HG02678 (cell line): ENCODE measurements around the gene CDC42EP5.
"Not testable (repeated sequence)": the region's sequence is repeated elsewhere in the genome, so short reads cannot be mapped to it uniquely, and the experiment has no call there.

ENCODE experiments used
- ATAC-seq: cut with Tn5 transposase; IDR thresholded peaks from one replicate; pipeline ENCODE4 v1.9.1; 2021; ENCODE audit warnings: mild to moderate bottlenecking, moderate library complexity; ENCODE audit not compliant: unreplicated experiment

The CDC42EP5 gene, protein sequence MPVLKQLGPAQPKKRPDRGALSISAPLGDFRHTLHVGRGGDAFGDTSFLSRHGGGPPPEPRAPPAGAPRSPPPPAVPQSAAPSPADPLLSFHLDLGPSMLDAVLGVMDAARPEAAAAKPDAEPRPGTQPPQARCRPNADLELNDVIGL

DNA sequence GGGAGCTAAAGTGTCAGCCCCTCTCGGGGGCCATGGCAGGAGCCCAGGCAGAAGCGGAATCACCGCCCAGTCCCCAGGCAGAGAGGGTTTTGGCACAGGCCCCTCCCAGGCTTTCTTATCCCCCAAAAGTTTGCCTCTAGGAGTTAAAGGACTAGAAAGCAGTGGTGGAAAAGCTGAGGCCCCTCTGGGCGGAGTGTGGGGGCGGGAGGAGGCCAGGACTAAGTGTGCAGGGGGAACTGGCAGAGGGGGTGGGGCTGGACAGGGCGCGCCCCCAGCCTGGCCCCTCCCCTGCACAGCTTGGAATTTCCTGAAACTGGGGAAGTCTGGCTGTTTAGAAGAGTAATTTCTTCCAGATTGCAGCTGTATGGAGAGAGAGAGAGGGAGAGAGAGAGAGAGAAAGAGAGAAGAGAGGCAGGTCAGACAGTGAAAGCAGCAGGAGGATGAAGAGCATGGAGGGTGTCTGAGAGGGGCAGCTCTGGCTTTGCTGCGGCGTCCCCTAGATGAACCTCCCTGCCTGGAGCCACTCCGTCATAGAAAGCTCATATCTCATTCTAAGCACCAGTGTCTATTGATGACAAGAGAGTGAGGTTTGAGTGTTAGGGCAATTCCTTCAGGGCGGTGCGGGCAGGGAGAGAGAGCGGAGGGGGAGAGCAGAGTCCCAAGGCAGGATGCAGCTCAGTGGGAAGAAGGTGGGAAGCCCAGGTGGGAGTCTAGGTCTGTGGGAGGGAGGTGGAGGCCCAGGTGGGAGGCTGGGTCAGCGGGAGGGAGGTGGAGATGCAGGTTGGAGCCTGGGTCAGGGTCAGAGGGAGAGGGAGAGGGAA lies at the start of gene CDC42EP5:
Gene CDC42EP5 (minus strand): TSS at position 226 of the 821 bp plus-strand sequence. CDS start 7,749 bp downstream, outside the sequence.
- no peak for ATAC-seq

DNA sequence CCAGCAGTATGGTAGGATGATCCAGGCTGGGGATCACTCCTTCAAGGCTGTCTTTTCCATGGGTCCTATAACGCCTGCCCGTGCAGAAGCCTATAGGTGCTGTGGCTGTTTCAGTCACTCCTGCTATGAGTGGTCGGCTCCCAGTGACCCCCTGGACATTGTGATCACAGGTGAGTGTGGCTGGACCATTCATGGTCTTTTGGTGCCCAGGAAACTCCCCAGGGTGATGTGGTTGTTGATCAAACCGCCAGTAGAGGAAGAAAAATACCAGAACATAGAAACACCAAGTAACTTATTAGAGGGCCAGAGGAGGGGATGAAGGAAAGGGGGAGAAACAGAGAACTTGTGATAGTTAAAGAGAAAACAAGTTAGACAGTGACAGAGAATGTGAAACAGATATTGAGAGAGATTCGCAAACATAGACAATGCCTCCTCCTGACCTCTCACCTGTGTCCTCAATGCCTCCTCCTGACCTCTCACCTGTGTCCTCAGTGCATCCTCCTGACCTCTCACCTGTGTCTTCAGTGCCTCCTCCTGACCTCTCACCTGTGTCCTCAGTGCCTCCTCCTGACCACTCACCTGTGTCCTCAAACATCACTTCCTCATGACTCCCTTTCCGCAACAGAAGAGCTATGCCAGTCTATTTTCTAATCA lies 48.9 kb upstream of the CDC42EP5 start:
- ATAC-seq, result no peak

DNA sequence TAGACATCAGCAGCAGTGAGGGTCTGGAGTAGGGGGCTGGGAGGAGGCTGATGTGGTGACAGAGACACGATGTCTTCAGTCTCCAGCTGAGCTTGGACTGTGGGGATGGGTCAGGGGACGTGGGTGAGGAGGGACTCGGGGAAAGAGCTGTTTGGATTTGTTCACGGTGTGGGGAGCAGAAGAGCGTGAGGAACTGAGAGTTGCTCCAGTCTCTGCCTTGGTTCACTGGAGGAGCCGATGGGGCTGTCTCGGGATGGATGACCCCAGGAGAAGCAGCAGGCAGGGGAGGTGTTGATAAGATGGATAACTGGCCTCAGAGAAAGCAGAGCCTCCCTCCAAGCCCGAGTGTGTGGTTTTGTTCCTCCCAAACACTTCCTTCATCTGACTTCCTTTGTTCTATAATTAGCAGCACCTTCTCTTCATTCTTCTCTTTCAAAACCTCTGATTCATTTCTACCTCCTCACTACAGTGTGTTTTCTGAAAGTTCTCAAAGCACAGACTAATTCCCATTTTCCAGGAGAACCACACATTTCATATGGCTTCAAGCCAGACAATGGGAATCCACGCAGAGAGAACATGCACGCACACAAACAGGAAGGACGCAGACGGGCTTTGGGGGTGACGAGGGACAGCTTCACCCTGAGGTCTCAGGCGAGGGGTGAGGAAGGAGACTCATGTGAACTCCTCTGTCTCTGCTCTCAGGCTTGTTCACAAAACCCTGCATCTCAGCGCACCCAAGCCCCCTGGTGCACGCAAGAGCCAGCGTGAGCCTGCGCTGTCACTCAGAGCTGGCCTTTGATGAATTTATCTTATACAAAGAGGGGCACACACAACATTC lies 48.1 kb upstream of the CDC42EP5 start:
- ATAC-seq, result no peak

DNA sequence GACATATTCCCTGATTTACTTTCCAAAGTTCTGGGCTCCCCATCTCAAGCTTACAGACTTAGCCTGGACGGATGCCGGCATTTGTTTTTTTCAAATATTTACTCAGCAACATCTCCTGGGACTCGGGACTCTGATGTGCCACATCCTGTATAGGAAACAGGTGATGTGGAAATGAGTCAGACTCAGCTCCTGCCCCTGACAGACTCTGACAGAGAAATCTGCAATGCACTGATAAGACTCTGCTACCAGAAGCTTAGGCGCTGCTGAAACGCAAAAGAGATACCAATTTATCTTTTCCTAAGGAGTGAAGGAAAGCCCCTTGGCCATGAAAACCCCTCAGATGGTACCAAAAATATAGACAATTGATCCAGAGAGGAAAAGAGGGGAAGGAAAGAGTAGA lies 45.7 kb upstream of the CDC42EP5 start:
- ATAC-seq, result no peak

DNA sequence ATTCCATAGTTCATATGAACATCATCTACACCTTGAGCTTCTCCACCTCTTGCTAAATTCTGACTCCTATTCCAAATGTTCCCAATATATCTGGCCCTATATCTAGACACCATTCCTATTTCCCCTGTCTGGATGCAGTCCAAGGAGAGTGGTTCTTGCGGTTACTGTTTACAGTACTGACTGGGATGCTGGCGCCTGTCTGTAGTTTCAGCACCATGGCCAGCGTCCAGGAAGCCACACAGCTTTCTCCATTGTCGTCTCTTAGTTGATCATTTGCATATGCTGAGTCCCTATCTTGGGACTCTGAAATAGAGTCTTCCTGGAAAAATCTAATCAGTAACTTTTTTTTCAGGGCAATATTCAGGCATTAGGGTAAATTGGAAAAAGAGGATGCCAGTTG lies 44.4 kb upstream of the CDC42EP5 start:
- ATAC-seq, result no peak

- no peak for ATAC-seq
Observed at GRCh38 chr19:54515156-54515555, 42.1 kb upstream of the CDC42EP5 start.

GRCh38 chr19:54509200-54509940 lies 36.3 kb upstream of the CDC42EP5 start:
- ATAC-seq, result not testable (repeated sequence)

- not testable (repeated sequence) for ATAC-seq
Observed at GRCh38 chr19:54508487-54508886, 35.4 kb upstream of the CDC42EP5 start.

DNA sequence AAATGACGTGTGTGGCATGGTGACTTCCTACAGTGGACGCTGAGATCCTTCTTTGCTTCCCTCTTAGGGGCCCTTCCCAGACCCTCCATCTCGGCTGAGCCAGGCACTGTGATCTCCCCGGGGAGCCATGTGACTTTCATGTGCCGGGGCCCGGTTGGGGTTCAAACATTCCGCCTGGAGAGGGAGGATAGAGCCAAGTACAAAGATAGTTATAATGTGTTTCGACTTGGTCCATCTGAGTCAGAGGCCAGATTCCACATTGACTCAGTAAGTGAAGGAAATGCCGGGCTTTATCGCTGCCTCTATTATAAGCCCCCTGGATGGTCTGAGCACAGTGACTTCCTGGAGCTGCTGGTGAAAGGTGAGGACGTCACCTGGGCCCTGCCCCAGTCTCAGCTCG lies 34.7 kb upstream of the CDC42EP5 start:
- ATAC-seq, result no peak

DNA sequence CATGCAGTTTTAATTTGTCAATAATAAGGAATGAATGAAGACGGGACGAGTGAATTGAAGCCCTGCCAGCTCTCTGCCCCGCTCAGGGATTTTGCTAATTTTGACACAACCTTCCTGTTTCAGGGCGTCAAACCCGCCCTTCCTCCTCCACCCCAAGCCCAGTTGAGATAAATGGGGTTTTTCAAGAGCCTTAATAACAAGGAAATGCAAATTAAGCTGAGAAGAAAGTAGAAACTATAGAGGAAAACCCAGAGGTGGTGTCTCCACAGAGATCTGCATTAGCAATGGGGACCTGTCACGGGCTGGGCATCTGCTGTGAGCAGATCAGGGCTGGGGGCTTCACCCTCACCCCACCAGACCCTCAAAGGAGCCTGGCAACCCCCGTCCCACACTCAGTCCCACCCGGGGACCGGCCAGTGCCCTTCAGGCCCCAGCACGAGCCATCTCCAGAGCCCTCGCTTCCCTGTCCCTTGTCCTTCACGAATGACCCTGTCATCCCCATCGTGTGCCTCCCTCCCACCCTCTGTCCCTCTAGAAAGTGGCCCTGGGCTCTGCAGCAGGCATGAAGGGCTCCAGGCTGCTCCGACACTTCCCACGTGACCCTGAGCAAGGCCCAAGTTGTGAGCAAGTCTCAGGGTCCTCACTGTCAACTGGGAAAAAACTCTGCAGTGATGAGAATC lies 34.1 kb upstream of the CDC42EP5 start:
- not testable (repeated sequence) for ATAC-seq

DNA sequence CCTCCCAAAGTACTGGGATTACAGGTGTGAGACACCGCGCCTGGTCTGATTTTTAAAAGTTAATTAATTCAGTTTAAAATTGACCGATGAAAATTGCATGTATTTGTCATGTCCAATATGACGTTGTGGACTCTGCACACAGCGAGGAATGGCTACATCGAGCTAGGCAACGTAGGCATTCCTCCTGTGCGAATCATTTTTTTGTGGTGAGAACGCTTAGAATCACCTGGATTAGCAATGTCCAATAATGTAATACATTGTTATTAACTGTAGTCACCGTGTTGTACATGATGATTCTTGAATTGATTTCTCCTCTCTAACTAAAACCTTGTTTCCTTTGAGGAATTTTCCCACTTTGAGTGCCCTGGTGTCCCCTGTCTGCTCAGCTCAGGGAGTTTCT lies 33.0 kb upstream of the CDC42EP5 start:
- ATAC-seq, result no peak

- ATAC-seq, result not testable (repeated sequence)
Observed at GRCh38 chr19:54505542-54505941, 32.4 kb upstream of the CDC42EP5 start.

DNA sequence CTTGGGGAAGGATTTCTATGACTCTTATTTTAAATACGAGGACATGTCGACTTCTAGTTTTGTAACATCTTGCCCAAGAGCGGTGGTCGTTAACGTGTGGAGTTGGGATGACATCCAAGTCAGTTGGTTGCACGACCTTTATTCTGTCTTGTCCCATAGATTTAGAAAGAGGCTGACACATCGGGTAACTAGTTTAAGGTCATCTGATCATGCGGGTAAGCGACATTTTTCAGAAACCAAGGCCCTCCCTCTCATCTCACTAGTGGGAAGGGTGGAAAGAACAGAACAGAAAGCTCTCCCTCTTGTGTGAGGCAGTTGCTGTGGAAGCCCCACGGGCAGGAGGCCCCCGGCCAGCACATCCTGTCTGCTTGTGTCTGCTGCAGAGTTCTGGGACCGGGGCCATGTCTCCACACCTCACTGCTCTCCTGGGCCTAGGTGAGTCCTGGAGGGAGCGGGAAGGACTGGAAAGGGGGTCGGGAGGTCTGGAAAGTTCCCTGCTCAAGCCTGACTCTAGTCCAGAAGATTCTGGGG lies 29.5 kb upstream of the CDC42EP5 start, which contains the start of gene LAIR2:
Gene LAIR2 (plus strand): TSS at position 314 of the 531 bp plus-strand sequence. CDS start 88 bp downstream, at position 402.
- ATAC-seq, result no peak

DNA sequence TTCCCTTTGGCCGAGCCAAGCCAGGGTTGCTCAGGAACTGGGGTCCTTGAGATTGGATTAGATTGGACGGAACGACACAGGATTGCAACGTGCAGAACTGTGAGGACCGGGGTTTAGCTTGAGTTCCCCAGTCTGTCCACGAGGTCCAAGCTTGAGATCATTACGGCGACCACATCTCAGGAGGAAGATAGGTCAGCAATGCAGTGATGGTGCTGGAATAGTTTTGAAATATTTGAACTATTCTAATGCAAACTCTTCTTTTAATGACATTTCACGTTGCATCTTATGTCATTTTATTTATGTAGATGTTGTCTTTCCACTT lies 25.3 kb upstream of the CDC42EP5 start:
- not testable (repeated sequence) for ATAC-seq

GRCh38 chr19:54497747-54498450 lies 24.8 kb upstream of the CDC42EP5 start:
- not testable (repeated sequence) for ATAC-seq

- ATAC-seq, result not testable (repeated sequence)
Observed at GRCh38 chr19:54495284-54495683, 22.2 kb upstream of the CDC42EP5 start.

GRCh38 chr19:54493967-54494585 lies 21.0 kb upstream of the CDC42EP5 start:
- ATAC-seq, result no peak

DNA sequence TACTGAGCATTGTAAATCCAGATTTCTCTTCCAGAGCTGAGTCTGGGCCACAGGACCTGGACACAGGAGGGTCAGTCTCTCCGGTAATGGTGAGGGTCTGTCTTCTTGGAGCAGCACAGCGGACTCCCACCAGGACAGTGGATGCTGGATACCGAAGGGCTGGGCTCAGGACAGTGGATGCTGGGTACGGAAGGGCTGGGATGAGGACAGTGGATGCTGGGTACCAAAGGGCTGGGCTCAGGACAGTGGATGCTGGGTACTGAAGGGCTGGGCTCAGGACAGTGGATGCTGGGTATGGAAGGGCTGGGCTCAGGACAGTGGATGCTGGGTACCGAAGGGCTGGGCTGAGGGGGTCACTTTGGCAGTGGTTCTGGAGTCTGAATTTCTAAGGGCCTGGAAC lies 20.0 kb upstream of the CDC42EP5 start:
- not testable (repeated sequence) for ATAC-seq
